ENCODE measurements around the gene UBC.
A peak's percentile ranks its signal among the peaks of the same experiment; 100 is the strongest.

Gene UBC

DNA sequence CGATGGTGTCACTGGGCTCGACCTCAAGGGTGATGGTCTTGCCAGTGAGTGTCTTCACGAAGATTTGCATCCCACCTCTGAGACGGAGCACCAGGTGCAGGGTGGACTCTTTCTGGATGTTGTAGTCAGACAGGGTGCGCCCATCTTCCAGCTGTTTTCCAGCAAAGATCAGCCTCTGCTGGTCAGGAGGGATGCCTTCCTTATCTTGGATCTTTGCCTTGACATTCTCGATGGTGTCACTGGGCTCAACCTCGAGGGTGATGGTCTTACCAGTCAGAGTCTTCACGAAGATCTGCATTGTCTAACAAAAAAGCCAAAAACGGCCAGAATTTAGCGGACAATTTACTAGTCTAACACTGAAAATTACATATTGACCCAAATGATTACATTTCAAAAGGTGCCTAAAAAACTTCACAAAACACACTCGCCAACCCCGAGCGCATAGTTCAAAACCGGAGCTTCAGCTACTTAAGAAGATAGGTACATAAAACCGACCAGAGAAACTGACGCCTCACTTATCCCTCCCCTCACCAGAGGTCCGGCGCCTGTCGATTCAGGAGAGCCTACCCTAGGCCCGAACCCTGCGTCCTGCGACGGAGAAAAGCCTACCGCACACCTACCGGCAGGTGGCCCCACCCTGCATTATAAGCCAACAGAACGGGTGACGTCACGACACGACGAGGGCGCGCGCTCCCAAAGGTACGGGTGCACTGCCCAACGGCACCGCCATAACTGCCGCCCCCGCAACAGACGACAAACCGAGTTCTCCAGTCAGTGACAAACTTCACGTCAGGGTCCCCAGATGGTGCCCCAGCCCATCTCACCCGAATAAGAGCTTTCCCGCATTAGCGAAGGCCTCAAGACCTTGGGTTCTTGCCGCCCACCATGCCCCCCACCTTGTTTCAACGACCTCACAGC is 717 bp downstream of the UBC start (continued):
- TF ChIP-seq ZNF747 (tag by site-specific recombination; IDR thresholded peaks at IDR 0.05) = no peak; the same call in 1 of the 2 replicates
- TF ChIP-seq ZNF692 (tag by site-specific recombination; IDR thresholded peaks at IDR 0.05) = peak; percentile 82
- no peak for TF ChIP-seq ZNF155 (tag by site-specific recombination; IDR thresholded peaks at IDR 0.05)
- TF ChIP-seq ZNF544 (tag by site-specific recombination; IDR thresholded peaks at IDR 0.05) = no peak
- TF ChIP-seq EGR2 (tag by site-specific recombination; IDR thresholded peaks at IDR 0.05; ENCODE audit: low read depth) = peak; percentile 77
- TF ChIP-seq ATF2 (tag by site-specific recombination; IDR thresholded peaks at IDR 0.05; ENCODE audit: low read depth) = peak; percentile 99
- TF ChIP-seq ZNF704 (tag by site-specific recombination; IDR thresholded peaks at IDR 0.05) = no peak
- peak; percentile 94 for TF ChIP-seq ZNF629 (tag by site-specific recombination; IDR thresholded peaks at IDR 0.05)
- peak; percentile 22; the same call in 1 of the 2 replicates for TF ChIP-seq ZNF423 (tag by site-specific recombination; IDR thresholded peaks at IDR 0.05)
- peak; percentile 30 for TF ChIP-seq PATZ1 (tag by site-specific recombination; IDR thresholded peaks at IDR 0.05)
- TF ChIP-seq ZEB2 (tag by site-specific recombination; IDR thresholded peaks at IDR 0.05) = peak; percentile 33
- TF ChIP-seq ZNF791 (tag by site-specific recombination; IDR thresholded peaks at IDR 0.05) = no peak
- TF ChIP-seq ZFP69B (tag by site-specific recombination; IDR thresholded peaks at IDR 0.05) = peak; percentile 83; the same call in 1 of the 2 replicates
- TF ChIP-seq ZFHX2 (tag by site-specific recombination; conservative IDR thresholded peaks at IDR 0.05) = peak; percentile 89
- TF ChIP-seq ZSCAN16 (tag by site-specific recombination; IDR thresholded peaks at IDR 0.05) = no peak
- no peak for TF ChIP-seq ZNF510 (tag by site-specific recombination; IDR thresholded peaks at IDR 0.05; ENCODE audit: insufficient replicate concordance)
- TF ChIP-seq PRDM4 (tag by site-specific recombination; IDR thresholded peaks at IDR 0.05) = peak; percentile 4; the same call in 1 of the 2 replicates
- TF ChIP-seq, protein P1, sequence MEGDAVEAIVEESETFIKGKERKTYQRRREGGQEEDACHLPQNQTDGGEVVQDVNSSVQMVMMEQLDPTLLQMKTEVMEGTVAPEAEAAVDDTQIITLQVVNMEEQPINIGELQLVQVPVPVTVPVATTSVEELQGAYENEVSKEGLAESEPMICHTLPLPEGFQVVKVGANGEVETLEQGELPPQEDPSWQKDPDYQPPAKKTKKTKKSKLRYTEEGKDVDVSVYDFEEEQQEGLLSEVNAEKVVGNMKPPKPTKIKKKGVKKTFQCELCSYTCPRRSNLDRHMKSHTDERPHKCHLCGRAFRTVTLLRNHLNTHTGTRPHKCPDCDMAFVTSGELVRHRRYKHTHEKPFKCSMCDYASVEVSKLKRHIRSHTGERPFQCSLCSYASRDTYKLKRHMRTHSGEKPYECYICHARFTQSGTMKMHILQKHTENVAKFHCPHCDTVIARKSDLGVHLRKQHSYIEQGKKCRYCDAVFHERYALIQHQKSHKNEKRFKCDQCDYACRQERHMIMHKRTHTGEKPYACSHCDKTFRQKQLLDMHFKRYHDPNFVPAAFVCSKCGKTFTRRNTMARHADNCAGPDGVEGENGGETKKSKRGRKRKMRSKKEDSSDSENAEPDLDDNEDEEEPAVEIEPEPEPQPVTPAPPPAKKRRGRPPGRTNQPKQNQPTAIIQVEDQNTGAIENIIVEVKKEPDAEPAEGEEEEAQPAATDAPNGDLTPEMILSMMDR (tag by site-specific recombination; IDR thresholded peaks at IDR 0.05) = peak; percentile 93
- TF ChIP-seq OVOL3 (tag by site-specific recombination; IDR thresholded peaks at IDR 0.05) = no peak
- no peak for TF ChIP-seq MZF1 (tag by site-specific recombination; IDR thresholded peaks at IDR 0.05; ENCODE audit: borderline replicate concordance)
- no peak for TF ChIP-seq ZNF23 (tag by site-specific recombination; IDR thresholded peaks at IDR 0.05; ENCODE audit: borderline replicate concordance)
- TF ChIP-seq PBX3 (CRISPR knock-in tag; IDR thresholded peaks at IDR 0.05) = 0 out of 2 replicates have a peak, but pooled peaks have one; percentile 54
- peak; percentile 80 for TF ChIP-seq YY2 (tag by site-specific recombination; IDR thresholded peaks at IDR 0.05)
- peak; percentile 74 for TF ChIP-seq ZBTB26 (tag by site-specific recombination; optimal IDR thresholded peaks at IDR 0.05)

Measured in HEK293 (cell line).